Osteoblast (primary cell): ENCODE data around the gene CCDC148. TPM values are rescaled to one million over a fixed set of nuclear protein-coding genes. Genes with fewer than 3 reads are reported as not detected.

Experiments
- DNase-seq: peaks from one replicate; pipeline ENCODE4 v3.0.0; 2011; ENCODE audit warnings: low spot score, mixed read lengths; ENCODE audit not compliant: insufficient read length; ENCODE audit errors: missing footprints
- H2AFZ ChIP-seq: 2 replicates; pipeline ENCODE4 v1.6.0; 2011; ENCODE audit warnings: mild to moderate bottlenecking, low read length
- H3K27ac ChIP-seq: 2 replicates; pipeline ENCODE4 v1.5.1; 2011; ENCODE audit warnings: mild to moderate bottlenecking, low read depth, low read length, moderate library complexity
- H3K27me3 ChIP-seq: 2 replicates; pipeline ENCODE4 v1.6.0; 2012; ENCODE audit warnings: mild to moderate bottlenecking, control low read depth, inconsistent platforms, low read length, moderate library complexity; ENCODE audit not compliant: insufficient read depth
- H3K36me3 ChIP-seq: 2 replicates; pipeline ENCODE4 v1.5.1; 2011; ENCODE audit warnings: mild to moderate bottlenecking, low read length, control low read depth, moderate library complexity; ENCODE audit not compliant: insufficient read depth
- H3K4me1 ChIP-seq: 2 replicates; pipeline ENCODE4 v1.5.1; 2011; ENCODE audit warnings: mild to moderate bottlenecking, low read length, control low read depth, moderate library complexity; ENCODE audit not compliant: insufficient read depth
- H3K4me2 ChIP-seq: 2 replicates; pipeline ENCODE4 v1.6.0; 2011; ENCODE audit warnings: mild to moderate bottlenecking, low read length; ENCODE audit not compliant: insufficient read depth
- H3K4me3 ChIP-seq: fragments of 200-600 bp; sonication (generic); 3 replicates; pipeline ENCODE4 v1.5.1; 2012; ENCODE audit warnings: mild to moderate bottlenecking, low read length, inconsistent platforms; ENCODE audit not compliant: insufficient read depth
- H3K79me2 ChIP-seq: 2 replicates; pipeline ENCODE4 v1.6.0; 2012; ENCODE audit warnings: mild to moderate bottlenecking, low read length, control low read depth, inconsistent platforms; ENCODE audit not compliant: insufficient read depth
- H3K9me3 ChIP-seq: 2 replicates; pipeline ENCODE4 v1.5.1; 2011; ENCODE audit warnings: low read depth, low read length, control low read depth
- H4K20me1 ChIP-seq: 2 replicates; pipeline ENCODE4 v1.6.0; 2012; ENCODE audit warnings: mild to moderate bottlenecking, low read length, control low read depth; ENCODE audit not compliant: insufficient read depth
- CTCF ChIP-seq: IDR thresholded peaks from 2 replicates; pipeline ENCODE4 v1.5.1; 2011; ENCODE audit warnings: mild to moderate bottlenecking, low read depth, low read length, moderate library complexity; ENCODE audit errors: extremely low read depth
- total RNA-seq: library from RNA; depleted of rRNA; stranded (reverse); fragments of >200 nt; gene quantifications from 2 replicates; pipeline ENCODE4 v1.2.3, GENCODE V29; 2012

CCDC148 gene
- total RNA-seq, 1 donor, result 1.8 TPM

GRCh38 chr2:158182676-158183295 lies 273.8 kb downstream of the CCDC148 start:
- no peaks in the 10 kb centered on the region for H3K9me3 ChIP-seq
- no peak overlapping the region for H3K4me3 ChIP-seq
- no peak overlapping the region for H3K27ac ChIP-seq
- H3K36me3 ChIP-seq, result no peaks in the 10 kb centered on the region
- no peaks in the 10 kb centered on the region for H4K20me1 ChIP-seq
- TF ChIP-seq CTCF, result no peak
- H3K27me3 ChIP-seq, result peaks cover 23% of the 10 kb centered on the region
- DNase-seq, result no peak
- no peaks in the 10 kb centered on the region for H3K79me2 ChIP-seq
- no peak overlapping the region for H2AFZ ChIP-seq
- H3K4me1 ChIP-seq, result no peaks in the 10 kb centered on the region
- H3K4me2 ChIP-seq, result no peak overlapping the region

- DNase-seq, result no peak
- H3K27me3 ChIP-seq, result peaks cover 29% of the 10 kb centered on the region
- no peak overlapping the region for H2AFZ ChIP-seq
- TF ChIP-seq CTCF, result no peak
- no peaks in the 10 kb centered on the region for H3K4me1 ChIP-seq
- no peak overlapping the region for H3K4me3 ChIP-seq
- H4K20me1 ChIP-seq, result no peaks in the 10 kb centered on the region
- no peaks in the 10 kb centered on the region for H3K36me3 ChIP-seq
- no peak overlapping the region for H3K4me2 ChIP-seq
- no peaks in the 10 kb centered on the region for H3K79me2 ChIP-seq
- no peaks in the 10 kb centered on the region for H3K9me3 ChIP-seq
- H3K27ac ChIP-seq, result no peak overlapping the region
Measured at GRCh38 chr2:158181171-158181570, 275.4 kb downstream of the CCDC148 start.

- no peaks in the 10 kb centered on the region for H4K20me1 ChIP-seq
- no peak overlapping the region for H3K4me3 ChIP-seq
- H3K4me1 ChIP-seq, result no peaks in the 10 kb centered on the region
- H2AFZ ChIP-seq, result no peak overlapping the region
- peaks cover 29% of the 10 kb centered on the region for H3K27me3 ChIP-seq
- no peaks in the 10 kb centered on the region for H3K9me3 ChIP-seq
- no peak overlapping the region for H3K4me2 ChIP-seq
- DNase-seq, result no peak
- H3K27ac ChIP-seq, result no peak overlapping the region
- no peaks in the 10 kb centered on the region for H3K79me2 ChIP-seq
- no peaks in the 10 kb centered on the region for H3K36me3 ChIP-seq
- peak; percentile 52 for TF ChIP-seq CTCF
Measured at GRCh38 chr2:158179660-158180059, 276.9 kb downstream of the CCDC148 start.

- Histone ChIP-seq H3K9me3 (no peaks in the 10 kb centered on the region), H4K20me1 (no peaks in the 10 kb centered on the region), H2AFZ (no peak overlapping the region), H3K79me2 (no peaks in the 10 kb centered on the region), H3K36me3 (no peaks in the 10 kb centered on the region), H3K4me1 (no peaks in the 10 kb centered on the region), H3K4me3 (no peak overlapping the region), H3K4me2 (no peak overlapping the region), H3K27ac (no peak overlapping the region), H3K27me3 (peaks cover 23% of the 10 kb centered on the region)
- no peak for TF ChIP-seq CTCF
- DNase-seq, result no peak
Measured at GRCh38 chr2:158178646-158179045, 277.9 kb downstream of the CCDC148 start.
